Dermis microvascular lymphatic vessel endothelial cell (primary cell): Measurements from ENCODE around the gene MTRR. TPM values are rescaled to one million over a fixed set of nuclear protein-coding genes. Genes with fewer than 3 reads are reported as not detected.
A peak's percentile ranks its signal among the peaks of the same experiment; 100 is the strongest.

Experiments
- DNase-seq, 2 donors: peaks; one replicate each; pipeline versions ENCODE4 v3.0.0 to v3.0.0-alpha.2; 2010; ENCODE audit warnings: low read depth in 2 of 2
- total RNA-seq: library from RNA; depleted of rRNA; stranded (reverse); fragments of >200 nt; gene quantifications from 2 replicates; pipeline ENCODE4 v1.2.1, GENCODE V29; 2014

Gene MTRR
- total RNA-seq, 1 donor from 2014 or later = 17.1 TPM

GRCh38 chr5:7857361-7857760 is 11.6 kb upstream of the MTRR start:
- DNase-seq = no peak

- DNase-seq = no peak
Measured at GRCh38 chr5:7857926-7858632, 10.9 kb upstream of the MTRR start.

- no peak for DNase-seq
Measured at GRCh38 chr5:7866196-7866595, 2.8 kb upstream of the MTRR start.

GRCh38 chr5:7867260-7867659 is 1.7 kb upstream of the MTRR start:
- no peak for DNase-seq

- DNase-seq = no peak
Measured at GRCh38 chr5:7868427-7868772, 548 bp upstream of the MTRR start.

- peak in 1 of 2 donors; percentile 18 for DNase-seq
Measured at GRCh38 chr5:7869474-7870136, 657 bp downstream of the MTRR start.

- DNase-seq = no peak
Measured at GRCh38 chr5:7871653-7872052, 2.7 kb downstream of the MTRR start.

GRCh38 chr5:7872517-7873130 is 3.7 kb downstream of the MTRR start:
- DNase-seq = no peak

GRCh38 chr5:7873216-7873615 is 4.3 kb downstream of the MTRR start:
- no peak for DNase-seq

GRCh38 chr5:7874639-7875038 is 5.7 kb downstream of the MTRR start:
- DNase-seq = no peak

- no peak for DNase-seq
Measured at GRCh38 chr5:7875151-7875550, 6.2 kb downstream of the MTRR start.

- no peak for DNase-seq
Measured at GRCh38 chr5:7876867-7877266, 7.9 kb downstream of the MTRR start.

- DNase-seq = no peak
Measured at GRCh38 chr5:7877851-7878250, 8.9 kb downstream of the MTRR start.

- no peak for DNase-seq
Measured at GRCh38 chr5:7878381-7878873, 9.5 kb downstream of the MTRR start.

- DNase-seq = no peak
Measured at GRCh38 chr5:7881091-7881490, 12.1 kb downstream of the MTRR start.

GRCh38 chr5:7881816-7882215 is 12.9 kb downstream of the MTRR start:
- DNase-seq = no peak

- DNase-seq = no peak
Measured at GRCh38 chr5:7882926-7883325, 14.0 kb downstream of the MTRR start.

GRCh38 chr5:7884491-7885267 is 15.7 kb downstream of the MTRR start:
- no peak for DNase-seq

GRCh38 chr5:7886849-7887475 is 18.0 kb downstream of the MTRR start:
- peak in 1 of 2 donors; percentile 52 for DNase-seq

GRCh38 chr5:7888901-7889300 is 20.0 kb downstream of the MTRR start:
- DNase-seq = no peak

GRCh38 chr5:7894439-7894838 is 25.5 kb downstream of the MTRR start:
- DNase-seq = no peak

GRCh38 chr5:7894860-7895259 is 25.9 kb downstream of the MTRR start:
- no peak for DNase-seq
